Neural progenitor cell (in vitro differentiated cells): ENCODE results near the gene ZNF100.

Experiments used
- EZH2phosphoT487 ChIP-seq: fragments of 200-600 bp; sonication (generic); IDR thresholded peaks from 2 replicates; pipeline ENCODE4 v1.6.1; 2017; ENCODE audit warnings: antibody characterized with exemption
- TF ChIP-seq, protein P1 (sequence below): fragments of 200-600 bp; sonication (generic); IDR thresholded peaks from 2 replicates; pipeline ENCODE4 v1.5.1; 2017; ENCODE audit warnings: antibody characterized with exemption, mild to moderate bottlenecking

GRCh38 chr19:21688464-21688863 lies 78.9 kb downstream of the ZNF100 start:
- TF ChIP-seq, protein P1, sequence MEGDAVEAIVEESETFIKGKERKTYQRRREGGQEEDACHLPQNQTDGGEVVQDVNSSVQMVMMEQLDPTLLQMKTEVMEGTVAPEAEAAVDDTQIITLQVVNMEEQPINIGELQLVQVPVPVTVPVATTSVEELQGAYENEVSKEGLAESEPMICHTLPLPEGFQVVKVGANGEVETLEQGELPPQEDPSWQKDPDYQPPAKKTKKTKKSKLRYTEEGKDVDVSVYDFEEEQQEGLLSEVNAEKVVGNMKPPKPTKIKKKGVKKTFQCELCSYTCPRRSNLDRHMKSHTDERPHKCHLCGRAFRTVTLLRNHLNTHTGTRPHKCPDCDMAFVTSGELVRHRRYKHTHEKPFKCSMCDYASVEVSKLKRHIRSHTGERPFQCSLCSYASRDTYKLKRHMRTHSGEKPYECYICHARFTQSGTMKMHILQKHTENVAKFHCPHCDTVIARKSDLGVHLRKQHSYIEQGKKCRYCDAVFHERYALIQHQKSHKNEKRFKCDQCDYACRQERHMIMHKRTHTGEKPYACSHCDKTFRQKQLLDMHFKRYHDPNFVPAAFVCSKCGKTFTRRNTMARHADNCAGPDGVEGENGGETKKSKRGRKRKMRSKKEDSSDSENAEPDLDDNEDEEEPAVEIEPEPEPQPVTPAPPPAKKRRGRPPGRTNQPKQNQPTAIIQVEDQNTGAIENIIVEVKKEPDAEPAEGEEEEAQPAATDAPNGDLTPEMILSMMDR, result no peak
- TF ChIP-seq EZH2phosphoT487, result no peak
